ENCODE results near the gene BTRC.

BTRC gene

GRCh38 chr10:101563007-101563406, 209.0 kb downstream of the BTRC start:
- H3F3A ChIP-seq (ENCODE audit: insufficient read depth): no peaks in the 10 kb centered on the region
- no peaks in the 10 kb centered on the region for H3K36me3 ChIP-seq (ENCODE audit: low read length)
- TF ChIP-seq EZH2phosphoT487 (conservative IDR thresholded peaks at IDR 0.05; ENCODE audit: low read length) (no peak), CTCF (IDR thresholded peaks at IDR 0.05; ENCODE audit: insufficient read depth, low read length, poor library complexity, severe bottlenecking) (no peak)
- no peaks in the 10 kb centered on the region for H4K20me1 ChIP-seq (ENCODE audit: low read depth, low read length)
- H3K4me2 ChIP-seq (ENCODE audit: low read depth, low read length, poor library complexity, severe bottlenecking): no peak overlapping the region
- no peaks in the 10 kb centered on the region for H3K79me2 ChIP-seq (ENCODE audit: insufficient read depth, low read length)
- H3K9me3 ChIP-seq (ENCODE audit: insufficient read depth, low read length): no peaks in the 10 kb centered on the region
- H3K27ac ChIP-seq (ENCODE audit: low read depth, low read length): no peak overlapping the region
- no peak overlapping the region for H2AFZ ChIP-seq (ENCODE audit: low read depth, low read length, severe bottlenecking)
- H3K9me2 ChIP-seq (replicated peaks; ENCODE audit: insufficient read depth, low read length): no peaks in the 10 kb centered on the region
- no peak overlapping the region for H3K9ac ChIP-seq (ENCODE audit: low read length)
- no peaks in the 10 kb centered on the region for H3K27me3 ChIP-seq (ENCODE audit: low read length)
- no peak overlapping the region for H3K4me3 ChIP-seq (ENCODE audit: insufficient read depth, low read length, poor library complexity, severe bottlenecking)

- H3K9me3 ChIP-seq (ENCODE audit: insufficient read depth, low read length): no peaks in the 10 kb centered on the region
- H3F3A ChIP-seq (ENCODE audit: insufficient read depth): no peaks in the 10 kb centered on the region
- no peaks in the 10 kb centered on the region for H3K27me3 ChIP-seq (ENCODE audit: low read length)
- H4K20me1 ChIP-seq (ENCODE audit: low read depth, low read length): no peaks in the 10 kb centered on the region
- no peak overlapping the region for H3K9ac ChIP-seq (ENCODE audit: low read length)
- TF ChIP-seq EZH2phosphoT487 (conservative IDR thresholded peaks at IDR 0.05; ENCODE audit: low read length) (no peak), CTCF (IDR thresholded peaks at IDR 0.05; ENCODE audit: insufficient read depth, low read length, poor library complexity, severe bottlenecking) (no peak)
- H3K4me3 ChIP-seq (ENCODE audit: insufficient read depth, low read length, poor library complexity, severe bottlenecking): no peak overlapping the region
- H3K4me2 ChIP-seq (ENCODE audit: low read depth, low read length, poor library complexity, severe bottlenecking): no peak overlapping the region
- no peaks in the 10 kb centered on the region for H3K36me3 ChIP-seq (ENCODE audit: low read length)
- no peak overlapping the region for H3K27ac ChIP-seq (ENCODE audit: low read depth, low read length)
- no peaks in the 10 kb centered on the region for H3K9me2 ChIP-seq (replicated peaks; ENCODE audit: insufficient read depth, low read length)
- H2AFZ ChIP-seq (ENCODE audit: low read depth, low read length, severe bottlenecking): no peak overlapping the region
- no peaks in the 10 kb centered on the region for H3K79me2 ChIP-seq (ENCODE audit: insufficient read depth, low read length)
Observed at GRCh38 chr10:101563497-101564040, 209.6 kb downstream of the BTRC start.

GRCh38 chr10:101564490-101564991, 210.6 kb downstream of the BTRC start:
- no peak overlapping the region for H3K4me3 ChIP-seq (ENCODE audit: insufficient read depth, low read length, poor library complexity, severe bottlenecking)
- no peak overlapping the region for H3K27ac ChIP-seq (ENCODE audit: low read depth, low read length)
- no peak overlapping the region for H3K9ac ChIP-seq (ENCODE audit: low read length)
- no peaks in the 10 kb centered on the region; the same call in 1 of the 2 replicates for H3K27me3 ChIP-seq (ENCODE audit: low read length)
- no peaks in the 10 kb centered on the region for H3F3A ChIP-seq (ENCODE audit: insufficient read depth)
- no peaks in the 10 kb centered on the region for H3K36me3 ChIP-seq (ENCODE audit: low read length)
- no peaks in the 10 kb centered on the region for H4K20me1 ChIP-seq (ENCODE audit: low read depth, low read length)
- no peaks in the 10 kb centered on the region for H3K9me2 ChIP-seq (replicated peaks; ENCODE audit: insufficient read depth, low read length)
- no peak overlapping the region for H3K4me2 ChIP-seq (ENCODE audit: low read depth, low read length, poor library complexity, severe bottlenecking)
- no peaks in the 10 kb centered on the region for H3K9me3 ChIP-seq (ENCODE audit: insufficient read depth, low read length)
- no peaks in the 10 kb centered on the region for H3K79me2 ChIP-seq (ENCODE audit: insufficient read depth, low read length)
- TF ChIP-seq EZH2phosphoT487 (conservative IDR thresholded peaks at IDR 0.05; ENCODE audit: low read length) (no peak), CTCF (IDR thresholded peaks at IDR 0.05; ENCODE audit: insufficient read depth, low read length, poor library complexity, severe bottlenecking) (no peak)
- H2AFZ ChIP-seq (ENCODE audit: low read depth, low read length, severe bottlenecking): no peak overlapping the region
